Activated T-cell treated with anti-CD3 and anti-CD28 coated beads, Interleukin-2, amount 50 U/mL, for 1 hour (primary cell): Measurements from ENCODE around the gene ADCY1.

Source experiments
- DNase-seq: peaks from one replicate; pipeline ENCODE4 v3.0.0-alpha.2; 2020

ADCY1 gene

GRCh38 chr7:45578022-45578421 is 3.9 kb downstream of the ADCY1 start:
- no peak for DNase-seq

GRCh38 chr7:45578467-45578866 is 4.3 kb downstream of the ADCY1 start:
- no peak for DNase-seq

- DNase-seq: no peak
Observed at GRCh38 chr7:45579391-45579801, 5.2 kb downstream of the ADCY1 start.

- DNase-seq: no peak
Observed at GRCh38 chr7:45580053-45580872, 6.1 kb downstream of the ADCY1 start.

- no peak for DNase-seq
Observed at GRCh38 chr7:45581271-45581780, 7.2 kb downstream of the ADCY1 start.

- no peak for DNase-seq
Observed at GRCh38 chr7:45582136-45582749, 8.1 kb downstream of the ADCY1 start.

GRCh38 chr7:45582868-45583277 is 8.7 kb downstream of the ADCY1 start:
- no peak for DNase-seq

GRCh38 chr7:45583296-45583695 is 9.1 kb downstream of the ADCY1 start:
- DNase-seq: no peak

GRCh38 chr7:45584261-45585210 is 10.4 kb downstream of the ADCY1 start:
- no peak for DNase-seq

- no peak for DNase-seq
Observed at GRCh38 chr7:45585628-45586027, 11.5 kb downstream of the ADCY1 start.

GRCh38 chr7:45586542-45587520 is 12.7 kb downstream of the ADCY1 start:
- no peak for DNase-seq

- DNase-seq: no peak
Observed at GRCh38 chr7:45588466-45588865, 14.3 kb downstream of the ADCY1 start.

GRCh38 chr7:45589061-45589460 is 14.9 kb downstream of the ADCY1 start:
- DNase-seq: no peak

- no peak for DNase-seq
Observed at GRCh38 chr7:45589915-45590678, 15.9 kb downstream of the ADCY1 start.

- DNase-seq: no peak
Observed at GRCh38 chr7:45590679-45591057, 16.5 kb downstream of the ADCY1 start.

- DNase-seq: no peak
Observed at GRCh38 chr7:45591101-45591906, 17.1 kb downstream of the ADCY1 start.

GRCh38 chr7:45592230-45592991 is 18.2 kb downstream of the ADCY1 start:
- no peak for DNase-seq

GRCh38 chr7:45593121-45593541 is 19.0 kb downstream of the ADCY1 start:
- DNase-seq: no peak

GRCh38 chr7:45593877-45594276 is 19.7 kb downstream of the ADCY1 start:
- no peak for DNase-seq
